ENCODE data around the gene ARHGAP27. TPM values are rescaled to one million over a fixed set of nuclear protein-coding genes. Genes with fewer than 3 reads are reported as not detected.

Gene ARHGAP27
- total RNA-seq, 1 donor from 2014 or later: 15.1 TPM

GRCh38 chr17:45377401-45377800, 55.3 kb downstream of the ARHGAP27 start:
- intact Hi-C loops (cut with micrococcal nuclease): no loop called here
- H3K4me1 ChIP-seq: peaks cover 45% of the 10 kb centered on the region

GRCh38 chr17:45376171-45377005, 56.3 kb downstream of the ARHGAP27 start:
- Histone ChIP-seq H3K36me3 (no peaks in the 10 kb centered on the region), H3K27ac (replicated peaks) (no peak overlapping the region), H3K9me3 (replicated peaks) (no peaks in the 10 kb centered on the region), H3K4me1 (peaks cover 55% of the 10 kb centered on the region), H3K4me3 (no peak overlapping the region), H3K27me3 (ENCODE audit: low read depth) (no peaks in the 10 kb centered on the region)
- intact Hi-C loops (cut with micrococcal nuclease): no loop called here
- no peak for TF ChIP-seq CTCF (IDR thresholded peaks at IDR 0.05; ENCODE audit: borderline replicate concordance)
- no peak for DNase-seq

More at GRCh38 chr17:45377401-45377800, 55.3 kb downstream of the ARHGAP27 start:
- Histone ChIP-seq H3K36me3 (no peaks in the 10 kb centered on the region), H3K27me3 (ENCODE audit: low read depth) (no peaks in the 10 kb centered on the region), H3K9me3 (replicated peaks) (no peaks in the 10 kb centered on the region), H3K4me3 (no peak overlapping the region), H3K27ac (replicated peaks) (no peak overlapping the region)
- no peak for TF ChIP-seq CTCF (IDR thresholded peaks at IDR 0.05; ENCODE audit: borderline replicate concordance)
- DNase-seq: no peak

- no peaks in the 10 kb centered on the region for H3K36me3 ChIP-seq
- DNase-seq: no peak
- no peaks in the 10 kb centered on the region for H3K9me3 ChIP-seq (replicated peaks)
- peaks cover 45% of the 10 kb centered on the region for H3K4me1 ChIP-seq
- intact Hi-C loops (cut with micrococcal nuclease): no loop called here
- no peak overlapping the region for H3K4me3 ChIP-seq
- no peaks in the 10 kb centered on the region for H3K27me3 ChIP-seq (ENCODE audit: low read depth)
- no peak for TF ChIP-seq CTCF (IDR thresholded peaks at IDR 0.05; ENCODE audit: borderline replicate concordance)
- H3K27ac ChIP-seq (replicated peaks): peak overlapping the region; percentile 75
Observed at GRCh38 chr17:45374501-45374900, 58.2 kb downstream of the ARHGAP27 start.

GRCh38 chr17:45372325-45372869, 60.3 kb downstream of the ARHGAP27 start:
- no peak for DNase-seq
- TF ChIP-seq CTCF (IDR thresholded peaks at IDR 0.05; ENCODE audit: borderline replicate concordance): no peak
- intact Hi-C loops (cut with micrococcal nuclease): no loop called here
- no peaks in the 10 kb centered on the region for H3K27me3 ChIP-seq (ENCODE audit: low read depth)
- H3K4me3 ChIP-seq: peak overlapping the region; percentile 57
- no peaks in the 10 kb centered on the region for H3K9me3 ChIP-seq (replicated peaks)
- peak overlapping the region; percentile 86 for H3K27ac ChIP-seq (replicated peaks)
- H3K4me1 ChIP-seq: peaks cover 45% of the 10 kb centered on the region
- no peaks in the 10 kb centered on the region for H3K36me3 ChIP-seq

GRCh38 chr17:45371414-45372324, 61.0 kb downstream of the ARHGAP27 start:
- Histone ChIP-seq H3K36me3 (no peaks in the 10 kb centered on the region), H3K4me3 (peak overlapping the region; percentile 57), H3K9me3 (replicated peaks) (no peaks in the 10 kb centered on the region), H3K4me1 (peaks cover 45% of the 10 kb centered on the region), H3K27ac (replicated peaks) (peak overlapping the region; percentile 86), H3K27me3 (ENCODE audit: low read depth) (no peaks in the 10 kb centered on the region)
- intact Hi-C loops (cut with micrococcal nuclease): no loop called here
- peak; percentile 84 for DNase-seq
- no peak for TF ChIP-seq CTCF (IDR thresholded peaks at IDR 0.05; ENCODE audit: borderline replicate concordance)

All from left ventricle myocardium inferior (tissue), 1 donor.